ENCODE measurements around the gene SYNDIG1.

The SYNDIG1 gene

DNA sequence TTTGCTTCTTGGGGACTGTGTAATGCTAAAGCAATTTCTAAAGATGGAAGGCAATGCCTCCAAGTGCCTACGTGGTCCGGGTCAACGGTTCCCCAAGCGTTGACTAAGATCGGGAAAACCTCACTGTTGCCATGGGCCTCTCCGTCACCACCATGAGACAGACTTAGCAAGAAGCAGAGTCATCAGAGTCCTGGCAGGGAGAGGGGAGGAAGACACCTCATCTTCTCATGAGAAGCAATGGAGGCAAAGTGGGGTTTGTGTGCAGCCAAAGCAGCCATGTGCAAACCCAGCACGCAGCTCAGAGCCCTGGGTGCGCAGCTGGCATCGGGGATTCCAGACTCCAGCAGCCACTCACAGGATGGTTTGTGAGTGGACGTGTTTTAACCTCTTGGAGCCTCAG, 111.4 kb downstream of the SYNDIG1 start:
- CTCF ChIA-PET, result no interaction called here
- POLR2A ChIA-PET, result no interaction called here
- no peak for DNase-seq (ENCODE audit: extremely low spot score)
- TF ChIP-seq SP1 (IDR thresholded peaks at IDR 0.05), result no peak
- TF ChIP-seq TARDBP (IDR thresholded peaks at IDR 0.05), result no peak
- no peak for TF ChIP-seq ZNF384 (IDR thresholded peaks at IDR 0.05)
- TF ChIP-seq SUZ12 (IDR thresholded peaks at IDR 0.05), result no peak
- no peak for TF ChIP-seq FOXK2 (IDR thresholded peaks at IDR 0.05)
- no peak for TF ChIP-seq LEF1 (IDR thresholded peaks at IDR 0.05; ENCODE audit: borderline replicate concordance)
- TF ChIP-seq, protein P1, sequence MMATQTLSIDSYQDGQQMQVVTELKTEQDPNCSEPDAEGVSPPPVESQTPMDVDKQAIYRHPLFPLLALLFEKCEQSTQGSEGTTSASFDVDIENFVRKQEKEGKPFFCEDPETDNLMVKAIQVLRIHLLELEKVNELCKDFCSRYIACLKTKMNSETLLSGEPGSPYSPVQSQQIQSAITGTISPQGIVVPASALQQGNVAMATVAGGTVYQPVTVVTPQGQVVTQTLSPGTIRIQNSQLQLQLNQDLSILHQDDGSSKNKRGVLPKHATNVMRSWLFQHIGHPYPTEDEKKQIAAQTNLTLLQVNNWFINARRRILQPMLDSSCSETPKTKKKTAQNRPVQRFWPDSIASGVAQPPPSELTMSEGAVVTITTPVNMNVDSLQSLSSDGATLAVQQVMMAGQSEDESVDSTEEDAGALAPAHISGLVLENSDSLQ (IDR thresholded peaks at IDR 0.05), result no peak
- no peak for TF ChIP-seq ARNT (IDR thresholded peaks at IDR 0.05)
- no peak for TF ChIP-seq FOXM1 (IDR thresholded peaks at IDR 0.05; ENCODE audit: borderline replicate concordance)
- TF ChIP-seq ELF4 (IDR thresholded peaks at IDR 0.05), result no peak
- TF ChIP-seq NFRKB (IDR thresholded peaks at IDR 0.05), result no peak
- TF ChIP-seq HDGF (IDR thresholded peaks at IDR 0.05; ENCODE audit: borderline replicate concordance), result no peak
- no peak for TF ChIP-seq FOXA1 (IDR thresholded peaks at IDR 0.05)
- no peak for TF ChIP-seq L3MBTL2 (conservative IDR thresholded peaks at IDR 0.05)
- no peak for TF ChIP-seq CTBP1 (IDR thresholded peaks at IDR 0.05; ENCODE audit: borderline replicate concordance)
- no peak for TF ChIP-seq BHLHE40 (IDR thresholded peaks at IDR 0.05; ENCODE audit: borderline replicate concordance)

DNA sequence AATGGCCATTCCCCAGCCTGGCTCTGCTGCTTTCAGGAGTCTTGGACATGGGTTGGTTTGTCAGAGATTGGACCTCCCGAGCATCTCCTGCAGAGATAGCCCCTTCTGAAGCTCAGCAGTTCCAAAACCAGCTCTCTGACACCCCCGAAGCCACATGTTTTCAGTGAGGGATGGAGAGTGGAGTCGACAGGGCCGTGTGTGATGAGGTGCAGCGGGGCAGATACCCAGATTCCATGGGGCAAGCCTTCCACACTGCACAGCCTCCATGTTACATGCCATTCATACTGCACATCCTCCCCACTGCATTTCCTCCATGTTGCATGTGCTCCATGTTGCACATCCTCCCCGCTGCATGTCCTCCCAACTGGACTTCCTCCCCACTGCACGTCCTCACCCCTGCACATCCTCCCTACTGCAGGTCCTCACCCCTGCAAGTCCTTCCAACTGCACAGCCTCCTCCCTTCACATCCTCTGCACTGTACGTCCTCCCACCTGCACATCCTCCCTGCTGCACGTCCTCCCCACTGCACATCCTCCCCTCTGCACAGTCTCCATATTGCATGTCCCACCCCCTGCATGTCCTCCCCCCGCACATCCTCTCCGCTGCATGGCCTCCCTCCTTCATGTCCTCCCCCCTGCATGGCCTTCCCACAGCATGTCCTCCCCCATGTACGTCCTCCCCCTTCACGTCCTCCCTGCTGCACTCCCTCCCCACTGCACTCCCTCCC, 112.2 kb downstream of the SYNDIG1 start:
- ChIA-PET CTCF (no interaction called here), POLR2A (no interaction called here)
- TF ChIP-seq HDGF (IDR thresholded peaks at IDR 0.05; ENCODE audit: borderline replicate concordance) (no peak), L3MBTL2 (conservative IDR thresholded peaks at IDR 0.05) (no peak), FOXK2 (IDR thresholded peaks at IDR 0.05) (no peak), ELF4 (IDR thresholded peaks at IDR 0.05) (no peak)
- no peak for DNase-seq (ENCODE audit: extremely low spot score)

GRCh38 chr20:24582373-24583168, 113.1 kb downstream of the SYNDIG1 start:
- ChIA-PET POLR2A (no interaction called here), CTCF (no interaction called here)
- DNase-seq (ENCODE audit: extremely low spot score), result no peak
- TF ChIP-seq TARDBP (IDR thresholded peaks at IDR 0.05), result no peak
- no peak for TF ChIP-seq CTBP1 (IDR thresholded peaks at IDR 0.05; ENCODE audit: borderline replicate concordance)
- TF ChIP-seq FOXK2 (IDR thresholded peaks at IDR 0.05), result no peak
- TF ChIP-seq LEF1 (IDR thresholded peaks at IDR 0.05; ENCODE audit: borderline replicate concordance), result no peak
- no peak for TF ChIP-seq SUZ12 (IDR thresholded peaks at IDR 0.05)

DNA sequence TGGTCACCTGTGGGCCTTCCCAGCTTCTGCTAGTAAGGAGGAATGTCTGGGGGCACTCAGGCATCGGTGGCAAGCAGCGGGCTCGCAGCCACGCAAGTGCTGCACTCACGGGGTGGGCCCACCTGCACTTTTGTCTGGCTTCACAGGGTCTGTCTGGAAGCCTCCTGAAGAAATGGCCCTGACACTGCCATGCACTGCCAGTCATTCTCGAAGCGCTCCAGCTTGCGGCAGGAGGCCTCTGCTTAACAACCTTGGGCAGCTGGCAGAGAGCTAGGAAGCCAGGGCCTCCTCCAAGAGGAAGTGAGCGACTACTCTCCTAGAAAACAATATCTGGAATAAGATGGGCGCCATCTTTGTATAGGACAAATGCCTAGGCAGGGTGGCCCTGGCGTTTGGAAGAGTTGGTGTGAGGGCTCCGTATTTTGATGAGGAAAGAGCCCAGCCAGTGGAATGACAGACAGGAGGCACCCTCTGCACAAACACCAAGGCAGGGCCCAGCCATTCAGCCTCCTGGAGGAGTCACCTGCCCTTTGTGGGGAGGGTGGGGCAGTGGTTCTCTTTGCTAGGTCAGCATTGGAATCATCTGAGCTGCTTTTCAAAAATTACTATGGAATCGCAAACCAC, 113.9 kb downstream of the SYNDIG1 start:
- ChIA-PET POLR2A (no interaction called here), CTCF (no interaction called here)
- TF ChIP-seq CTBP1 (IDR thresholded peaks at IDR 0.05; ENCODE audit: borderline replicate concordance) (no peak), FOXA1 (IDR thresholded peaks at IDR 0.05) (no peak), TARDBP (IDR thresholded peaks at IDR 0.05) (no peak), FOXM1 (IDR thresholded peaks at IDR 0.05; ENCODE audit: borderline replicate concordance) (no peak), SP1 (IDR thresholded peaks at IDR 0.05) (no peak), FOXK2 (IDR thresholded peaks at IDR 0.05) (no peak), ELF4 (IDR thresholded peaks at IDR 0.05) (no peak), ZNF384 (IDR thresholded peaks at IDR 0.05) (no peak), BHLHE40 (IDR thresholded peaks at IDR 0.05; ENCODE audit: borderline replicate concordance) (no peak)
- TF ChIP-seq, protein P1 (IDR thresholded peaks at IDR 0.05), result no peak
- DNase-seq (ENCODE audit: extremely low spot score), result no peak

DNA sequence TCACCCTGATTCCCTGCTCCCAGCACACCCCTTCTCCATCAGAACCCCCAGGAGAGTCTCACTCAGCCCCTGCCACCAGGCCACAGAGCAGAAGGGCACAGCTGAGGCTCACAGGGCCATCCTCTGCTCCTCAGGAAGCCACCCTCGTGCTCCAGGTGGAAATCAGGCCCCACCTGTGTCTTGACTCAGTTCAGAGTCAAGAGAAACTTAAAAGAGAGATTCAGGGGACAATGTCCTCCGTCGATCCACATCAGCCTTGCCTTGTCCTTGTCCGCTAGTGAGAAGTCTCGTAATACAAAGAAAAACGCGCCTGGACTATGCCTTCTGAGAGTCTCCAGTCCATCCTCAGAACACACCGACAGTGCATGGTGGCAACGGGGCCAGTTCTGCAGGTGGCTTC, 114.6 kb downstream of the SYNDIG1 start:
- ChIA-PET CTCF (no interaction called here), POLR2A (no interaction called here)
- no peak for TF ChIP-seq ARNT (IDR thresholded peaks at IDR 0.05)
- TF ChIP-seq L3MBTL2 (conservative IDR thresholded peaks at IDR 0.05), result no peak
- no peak for TF ChIP-seq LEF1 (IDR thresholded peaks at IDR 0.05; ENCODE audit: borderline replicate concordance)
- TF ChIP-seq ELF4 (IDR thresholded peaks at IDR 0.05), result no peak
- TF ChIP-seq SUZ12 (IDR thresholded peaks at IDR 0.05), result no peak
- TF ChIP-seq ZNF384 (IDR thresholded peaks at IDR 0.05), result no peak
- no peak for TF ChIP-seq CTBP1 (IDR thresholded peaks at IDR 0.05; ENCODE audit: borderline replicate concordance)
- TF ChIP-seq HDGF (IDR thresholded peaks at IDR 0.05; ENCODE audit: borderline replicate concordance), result no peak
- TF ChIP-seq SP1 (IDR thresholded peaks at IDR 0.05), result no peak
- TF ChIP-seq, protein P1 (IDR thresholded peaks at IDR 0.05), result no peak
- no peak for TF ChIP-seq BHLHE40 (IDR thresholded peaks at IDR 0.05; ENCODE audit: borderline replicate concordance)
- no peak for TF ChIP-seq FOXA1 (IDR thresholded peaks at IDR 0.05)
- no peak for DNase-seq (ENCODE audit: extremely low spot score)
